ENCODE data around the gene DHX30.

DHX30 gene

DNA sequence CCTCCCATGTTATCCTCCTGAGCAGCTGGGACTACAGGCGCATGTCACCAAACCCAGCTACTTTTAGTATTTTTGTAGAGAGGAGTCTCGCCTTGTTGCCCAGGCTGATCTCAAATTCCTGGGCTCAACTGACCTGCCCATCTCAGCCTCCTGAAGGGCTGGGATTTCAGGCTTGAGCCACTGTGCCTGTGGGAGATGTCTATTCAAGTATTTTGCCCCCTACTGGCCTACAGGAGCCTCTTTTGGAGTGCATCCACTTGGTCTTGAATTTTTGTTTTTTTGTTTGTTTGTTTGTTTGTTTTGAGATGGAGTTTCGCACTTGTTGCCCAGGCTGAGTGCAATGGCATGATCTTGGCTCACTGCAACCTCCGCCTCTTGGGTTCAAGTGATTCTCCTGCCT, 3.2 kb upstream of the DHX30 start:
- in situ Hi-C loops (cut with MboI; ENCODE audit: low sequenced_read_pairs): no loop called here

DNA sequence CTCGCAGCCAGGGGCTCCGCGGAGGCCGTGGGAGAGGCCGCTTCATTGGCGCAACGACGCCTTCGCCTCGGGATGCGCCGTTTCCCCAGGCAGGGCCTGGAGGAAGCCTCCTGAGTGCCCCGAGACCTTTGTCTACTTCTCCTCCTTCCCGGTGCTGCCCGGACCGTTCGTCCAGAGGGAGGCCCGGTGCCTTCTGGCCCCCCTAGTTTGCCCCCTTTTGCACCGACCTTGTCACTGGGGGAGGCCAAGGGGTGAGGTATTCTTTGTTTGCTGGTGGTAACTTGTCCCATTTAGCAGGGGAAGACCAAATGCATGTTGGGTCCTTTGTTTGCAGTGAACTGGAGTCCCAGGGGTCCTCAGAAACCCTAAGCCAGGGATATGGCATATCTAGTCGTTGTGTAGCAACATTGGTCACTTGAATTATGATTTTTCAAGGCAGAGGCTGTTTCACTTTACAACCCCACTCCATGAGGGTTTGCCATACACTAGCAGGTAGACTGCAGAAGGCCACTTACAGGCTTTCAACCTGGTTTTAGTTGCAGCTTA, 615 bp downstream of the DHX30 start:
- in situ Hi-C loops (cut with MboI; ENCODE audit: low sequenced_read_pairs): no loop called here

DNA sequence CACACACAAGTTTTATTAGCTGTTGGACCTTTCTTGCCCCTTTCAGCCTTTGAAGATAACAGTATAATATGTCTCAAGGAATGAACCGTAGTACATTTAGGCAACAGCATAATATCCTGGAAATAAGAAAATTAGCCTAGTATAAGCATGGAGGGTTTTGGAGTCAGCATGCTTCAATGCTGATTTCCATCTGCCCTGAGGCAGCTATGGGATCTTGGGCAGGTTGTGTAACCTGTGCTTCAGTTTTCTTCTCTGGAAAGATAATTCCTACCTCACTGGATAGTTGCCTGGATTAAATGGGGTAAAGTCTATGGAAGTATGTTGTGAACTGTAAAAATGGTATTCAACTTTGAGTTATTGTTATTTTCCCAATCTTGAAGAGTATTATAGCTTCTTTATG, 1.6 kb downstream of the DHX30 start:
- in situ Hi-C loops (cut with MboI; ENCODE audit: low sequenced_read_pairs): no loop called here

GRCh38 chr3:47813551-47814177, 10.7 kb downstream of the DHX30 start:
- in situ Hi-C loops (cut with MboI; ENCODE audit: low sequenced_read_pairs): no loop called here

GRCh38 chr3:47817609-47818008, 14.7 kb downstream of the DHX30 start:
- in situ Hi-C loops (cut with MboI; ENCODE audit: low sequenced_read_pairs): no loop called here

GRCh38 chr3:47824541-47825473, 21.9 kb downstream of the DHX30 start:
- in situ Hi-C loops (cut with MboI; ENCODE audit: low sequenced_read_pairs): loop anchor here (25.0 kb wide), 1 partner anchor 337 kb away; no protein-coding TSS in a partner anchor

DNA sequence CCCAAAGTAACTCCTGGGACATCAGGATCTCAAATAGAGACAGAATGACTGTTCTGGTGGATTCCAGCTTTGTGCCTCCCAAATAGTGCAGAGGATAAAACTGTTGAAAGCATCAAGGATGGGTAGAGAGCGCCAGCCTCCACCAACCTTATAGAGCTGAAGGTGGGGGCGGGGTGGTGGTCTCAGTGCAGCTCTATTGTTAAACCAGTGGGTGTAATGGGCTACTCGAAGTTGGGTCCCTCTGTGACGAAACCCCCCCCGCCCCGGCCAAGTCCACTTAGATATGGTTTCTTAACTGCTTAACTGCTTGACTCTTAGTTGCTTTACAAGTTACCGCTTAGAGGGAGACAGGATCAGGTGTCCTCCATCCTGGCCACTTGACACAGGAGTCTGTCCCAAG, 22.7 kb downstream of the DHX30 start:
- in situ Hi-C loops (cut with MboI; ENCODE audit: low sequenced_read_pairs): loop anchor here (25.0 kb wide), 1 partner anchor 337 kb away; no protein-coding TSS in a partner anchor

GRCh38 chr3:47829482-47829881, 26.5 kb downstream of the DHX30 start:
- in situ Hi-C loops (cut with MboI; ENCODE audit: low sequenced_read_pairs): loop anchor here (25.0 kb wide), 1 partner anchor 333 kb away; no protein-coding TSS in a partner anchor

GRCh38 chr3:47836986-47837385, 34.0 kb downstream of the DHX30 start:
- in situ Hi-C loops (cut with MboI; ENCODE audit: low sequenced_read_pairs): loop anchor here (25.0 kb wide), 1 partner anchor 325 kb away; no protein-coding TSS in a partner anchor

DNA sequence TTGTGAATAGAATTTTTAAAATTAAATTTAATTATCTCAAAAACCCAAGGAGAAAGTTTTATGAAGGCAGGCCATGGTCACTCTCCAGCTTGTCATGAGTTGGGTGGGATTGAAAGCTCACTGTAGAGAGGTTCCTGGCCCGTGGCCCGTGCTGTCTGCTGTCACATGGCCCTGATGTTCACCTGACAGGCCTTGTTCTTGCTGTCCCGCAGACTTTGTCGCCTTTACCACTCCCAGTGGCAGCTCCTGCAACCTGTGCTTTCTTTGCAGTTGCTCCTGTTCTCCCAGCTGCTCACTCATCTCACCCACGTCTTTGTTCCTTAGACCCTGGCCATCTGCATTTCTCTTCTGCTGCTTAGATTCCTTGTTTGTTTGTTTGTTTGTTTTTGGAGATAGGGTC, 35.6 kb downstream of the DHX30 start:
- in situ Hi-C loops (cut with MboI; ENCODE audit: low sequenced_read_pairs): loop anchor here (25.0 kb wide), 1 partner anchor 324 kb away; no protein-coding TSS in a partner anchor

GRCh38 chr3:47841786-47842349, 38.9 kb downstream of the DHX30 start:
- in situ Hi-C loops (cut with MboI; ENCODE audit: low sequenced_read_pairs): loop anchor here (25.0 kb wide), 1 partner anchor 320 kb away; no protein-coding TSS in a partner anchor

GRCh38 chr3:47846186-47846879, 43.4 kb downstream of the DHX30 start:
- in situ Hi-C loops (cut with MboI; ENCODE audit: low sequenced_read_pairs): loop anchor here (25.0 kb wide), 1 partner anchor 316 kb away; no protein-coding TSS in a partner anchor

GRCh38 chr3:47846880-47847248, 43.9 kb downstream of the DHX30 start:
- in situ Hi-C loops (cut with MboI; ENCODE audit: low sequenced_read_pairs): loop anchor here (25.0 kb wide), 1 partner anchor 315 kb away; no protein-coding TSS in a partner anchor

- in situ Hi-C loops (cut with MboI; ENCODE audit: low sequenced_read_pairs): loop anchor here (25.0 kb wide), 1 partner anchor 315 kb away; no protein-coding TSS in a partner anchor
Measured at GRCh38 chr3:47847260-47847659, 44.3 kb downstream of the DHX30 start.

- in situ Hi-C loops (cut with MboI; ENCODE audit: low sequenced_read_pairs): loop anchor here (25.0 kb wide), 1 partner anchor 314 kb away; no protein-coding TSS in a partner anchor
Measured at GRCh38 chr3:47847801-47848518, 45.0 kb downstream of the DHX30 start.

DNA sequence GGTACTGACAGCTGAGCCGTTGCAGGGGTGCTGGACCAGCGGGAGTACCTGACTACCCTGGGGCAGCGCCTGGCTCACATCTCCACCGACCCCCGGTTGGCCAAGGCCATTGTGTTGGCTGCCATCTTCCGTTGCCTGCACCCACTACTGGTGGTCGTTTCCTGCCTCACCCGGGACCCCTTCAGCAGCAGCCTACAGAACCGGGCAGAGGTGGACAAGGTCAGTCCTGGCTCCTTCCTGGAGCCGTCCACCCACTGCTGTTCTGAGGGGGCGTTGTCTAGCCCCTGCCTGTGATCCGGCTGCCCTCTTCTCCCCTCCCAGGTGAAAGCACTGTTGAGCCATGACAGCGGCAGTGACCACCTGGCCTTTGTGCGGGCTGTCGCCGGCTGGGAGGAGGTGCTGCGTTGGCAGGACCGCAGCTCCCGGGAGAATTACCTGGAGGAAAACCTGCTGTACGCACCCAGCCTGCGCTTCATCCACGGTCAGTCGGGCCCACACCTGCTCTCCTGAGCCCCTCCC, 45.7 kb downstream of the DHX30 start:
- in situ Hi-C loops (cut with MboI; ENCODE audit: low sequenced_read_pairs): loop anchor here (25.0 kb wide), 1 partner anchor 314 kb away; no protein-coding TSS in a partner anchor

- in situ Hi-C loops (cut with MboI; ENCODE audit: low sequenced_read_pairs): loop anchor here (25.0 kb wide), 1 partner anchor 313 kb away; no protein-coding TSS in a partner anchor
Measured at GRCh38 chr3:47849186-47849698, 46.3 kb downstream of the DHX30 start.

- in situ Hi-C loops (cut with MboI; ENCODE audit: low sequenced_read_pairs): loop anchor here (25.0 kb wide), 1 partner anchor 312 kb away; no protein-coding TSS in a partner anchor
Measured at GRCh38 chr3:47849699-47850563, 47.0 kb downstream of the DHX30 start.

Measured in HL-60/S4 treated with retinoic acid at 250 ng/mL for 4 days and 3 days (cell line).